Fibroblast of lung (primary cell): ENCODE measurements around the gene FNIP1. TPM values are rescaled to one million over a fixed set of nuclear protein-coding genes. Genes with fewer than 3 reads are reported as not detected.

Experiments
- DNase-seq, 2 donors: peaks; one replicate each; pipeline versions ENCODE4 v3.0.0 to v3.0.0-alpha.2; 2010; ENCODE audit warnings: low read depth in 2 of 2
- H2AFZ ChIP-seq: 2 replicates; pipeline ENCODE4 v1.5.1; 2012; ENCODE audit warnings: low read length, control low read depth, inconsistent platforms
- H3K27ac ChIP-seq: 2 replicates; pipeline ENCODE4 v1.5.1; 2011; ENCODE audit warnings: low read length, control low read depth; ENCODE audit not compliant: insufficient read depth
- H3K27me3 ChIP-seq: 2 replicates; pipeline ENCODE4 v1.5.1; 2011; ENCODE audit warnings: mild to moderate bottlenecking, low read length; ENCODE audit not compliant: control insufficient read depth, insufficient read depth
- H3K36me3 ChIP-seq: 2 replicates; pipeline ENCODE4 v1.5.1; 2011; ENCODE audit warnings: low read length; ENCODE audit not compliant: control insufficient read depth, insufficient read depth
- H3K4me1 ChIP-seq: 2 replicates; pipeline ENCODE4 v1.5.1; 2011; ENCODE audit warnings: low read length; ENCODE audit not compliant: control insufficient read depth, insufficient read depth; ENCODE audit errors: extremely low read depth
- H3K4me2 ChIP-seq: 2 replicates; pipeline ENCODE4 v1.5.1; 2011; ENCODE audit warnings: low read length, control low read depth; ENCODE audit not compliant: insufficient read depth; ENCODE audit errors: extremely low read depth
- H3K4me3 ChIP-seq, 4 experiments: fragments of 200-600 bp in 1 of 4; sonication (generic) in 1 of 4; replicated peaks in 1 of 4; 2 replicates each; pipeline ENCODE4 v1.5.1; 2011 to 2016; ENCODE audit warnings: low read length in 4 of 4, low read depth in 3 of 4, mild to moderate bottlenecking in 3 of 4, control low read depth in 2 of 4, inconsistent platforms in 1 of 4, mixed read lengths in 1 of 4; ENCODE audit not compliant: insufficient read depth in 1 of 4; ENCODE audit errors: control extremely low read depth in 1 of 4
- H3K79me2 ChIP-seq: 2 replicates; pipeline ENCODE4 v1.5.1; 2012; ENCODE audit warnings: mild to moderate bottlenecking, low read length, inconsistent platforms; ENCODE audit not compliant: control insufficient read depth, insufficient read depth
- H3K9ac ChIP-seq: 2 replicates; pipeline ENCODE4 v1.5.1; 2011; ENCODE audit warnings: mild to moderate bottlenecking, low read length, control low read depth; ENCODE audit not compliant: insufficient read depth
- H3K9me3 ChIP-seq: 2 replicates; pipeline ENCODE4 v1.5.1; 2012; ENCODE audit warnings: low read depth, low read length; ENCODE audit not compliant: control insufficient read depth, insufficient read depth
- H4K20me1 ChIP-seq: 2 replicates; pipeline ENCODE4 v1.5.1; 2011; ENCODE audit warnings: low read length; ENCODE audit not compliant: control insufficient read depth, insufficient read depth; ENCODE audit errors: extremely low read depth
- CTCF ChIP-seq, 2 donors: IDR thresholded peaks in 1 of 2; conservative IDR thresholded peaks in 1 of 2; 1 replicate in 1 of 2; 2 replicates in 1 of 2; pipeline ENCODE4 v1.5.1; 2011 to 2012; ENCODE audit warnings: low read length in 2 of 2, control low read depth in 1 of 2, inconsistent platforms in 1 of 2, low read depth in 1 of 2, mild to moderate bottlenecking in 1 of 2
- EZH2 ChIP-seq: IDR thresholded peaks from 2 replicates; pipeline ENCODE4 v1.5.1; 2012; ENCODE audit warnings: low read length, control low read depth, mild to moderate bottlenecking; ENCODE audit errors: missing control alignments
- polyA plus RNA-seq, 2 donors: library from polyadenylated mRNA; depleted of rRNA in 1 of 2; stranded (reverse) in 1 of 2; unstranded in 1 of 2; fragments of >200 nt; gene quantifications; 2 replicates each; pipeline ENCODE4 v1.2.1, GENCODE V29; 2011 to 2012; ENCODE audit warnings: missing spikeins in 1 of 2
- total RNA-seq: library from RNA; depleted of rRNA; stranded (reverse); fragments of >200 nt; gene quantifications from 2 replicates; pipeline ENCODE4 v1.2.1, GENCODE V29; 2014

The FNIP1 gene
- total and polyA plus RNA-seq, 2 donors (not counting 1 experiment from before 2014, with no cell fraction given): 36.4 to 97.8 TPM

GRCh38 chr5:131677115-131677514 lies 119.7 kb downstream of the FNIP1 start:
- H3K9ac ChIP-seq: no peak overlapping the region
- no peak overlapping the region for H3K4me3 ChIP-seq
- DNase-seq: peak in 1 of 2 donors; percentile 15
- no peaks in the 10 kb centered on the region for H4K20me1 ChIP-seq
- peaks cover 12% of the 10 kb centered on the region for H3K4me1 ChIP-seq
- H3K27me3 ChIP-seq: no peaks in the 10 kb centered on the region
- H3K79me2 ChIP-seq: no peaks in the 10 kb centered on the region
- H3K27ac ChIP-seq: no peak overlapping the region
- H3K4me2 ChIP-seq: no peak overlapping the region
- no peak overlapping the region for H2AFZ ChIP-seq
- no peak for TF ChIP-seq EZH2
- TF ChIP-seq CTCF (conservative IDR thresholded peaks at IDR 0.05 in 1 of 2, IDR thresholded peaks at IDR 0.05 in 1 of 2; ENCODE audit: low read depth in 1 of 2, low read length in 2 of 2): no peak
- peaks cover 3% of the 10 kb centered on the region for H3K36me3 ChIP-seq
- no peaks in the 10 kb centered on the region for H3K9me3 ChIP-seq

- Histone ChIP-seq H3K4me1 (peaks cover 17% of the 10 kb centered on the region), H3K4me3 (peak overlapping the region in 1 of 4 experiments; percentile 10), H3K9me3 (no peaks in the 10 kb centered on the region), H2AFZ (no peak overlapping the region), H3K36me3 (peaks cover 8% of the 10 kb centered on the region), H4K20me1 (no peaks in the 10 kb centered on the region), H3K4me2 (peak overlapping the region; percentile 39), H3K9ac (no peak overlapping the region), H3K27me3 (no peaks in the 10 kb centered on the region), H3K27ac (peak overlapping the region; percentile 73), H3K79me2 (peaks cover 4% of the 10 kb centered on the region)
- TF ChIP-seq EZH2: no peak
- TF ChIP-seq CTCF (conservative IDR thresholded peaks at IDR 0.05 in 1 of 2, IDR thresholded peaks at IDR 0.05 in 1 of 2; ENCODE audit: low read depth in 1 of 2, low read length in 2 of 2): no peak
- DNase-seq: peak in 1 of 2 donors; percentile 20
Measured at GRCh38 chr5:131672776-131673175, 124.0 kb downstream of the FNIP1 start.

GRCh38 chr5:131671994-131672655 lies 124.7 kb downstream of the FNIP1 start:
- peaks cover 4% of the 10 kb centered on the region for H3K79me2 ChIP-seq
- H3K4me1 ChIP-seq: peaks cover 17% of the 10 kb centered on the region
- H3K36me3 ChIP-seq: peaks cover 8% of the 10 kb centered on the region
- H3K4me3 ChIP-seq: peak overlapping the region in 1 of 4 experiments; percentile 10
- H3K4me2 ChIP-seq: peak overlapping the region; percentile 41
- no peak overlapping the region for H2AFZ ChIP-seq
- TF ChIP-seq EZH2 (no peak), CTCF (conservative IDR thresholded peaks at IDR 0.05 in 1 of 2, IDR thresholded peaks at IDR 0.05 in 1 of 2; ENCODE audit: low read depth in 1 of 2, low read length in 2 of 2) (no peak)
- DNase-seq: peak; percentile 95 to 97
- no peaks in the 10 kb centered on the region for H4K20me1 ChIP-seq
- no peak overlapping the region for H3K9ac ChIP-seq
- H3K27ac ChIP-seq: peak overlapping the region; percentile 73
- no peaks in the 10 kb centered on the region for H3K27me3 ChIP-seq
- no peaks in the 10 kb centered on the region for H3K9me3 ChIP-seq
